LHCN-M2 (cell line): ENCODE results near the gene ANKRD44. TPM values are rescaled to one million over a fixed set of nuclear protein-coding genes. Genes with fewer than 3 reads are reported as not detected.

ENCODE experiments used
- DNase-seq: peaks from one replicate; pipeline ENCODE4 v3.0.0-alpha.2; 2012; ENCODE audit warnings: low read depth
- total RNA-seq: library from RNA; depleted of rRNA; stranded (reverse); fragments of >200 nt; gene quantifications from 2 replicates; pipeline ENCODE4 v1.2.3, GENCODE V29; 2014

ANKRD44 gene
- total RNA-seq, 1 experiment from 2014 or later, result 4.0 TPM

GRCh38 chr2:197145471-197146056 lies 165.0 kb downstream of the ANKRD44 start:
- no peak for DNase-seq

- DNase-seq, result no peak
Observed at GRCh38 chr2:197144183-197144582, 166.4 kb downstream of the ANKRD44 start.

- DNase-seq, result no peak
Observed at GRCh38 chr2:197141702-197142473, 168.7 kb downstream of the ANKRD44 start.

- no peak for DNase-seq
Observed at GRCh38 chr2:197140045-197140444, 170.5 kb downstream of the ANKRD44 start.

- no peak for DNase-seq
Observed at GRCh38 chr2:197138506-197138905, 172.1 kb downstream of the ANKRD44 start.

GRCh38 chr2:197137826-197138477 lies 172.6 kb downstream of the ANKRD44 start:
- DNase-seq, result peak; percentile 24

GRCh38 chr2:197137231-197137630 lies 173.3 kb downstream of the ANKRD44 start:
- DNase-seq, result peak; percentile 54

GRCh38 chr2:197136452-197136851 lies 174.1 kb downstream of the ANKRD44 start:
- DNase-seq, result no peak

GRCh38 chr2:197135806-197136205 lies 174.8 kb downstream of the ANKRD44 start:
- DNase-seq, result no peak

GRCh38 chr2:197134206-197134605 lies 176.4 kb downstream of the ANKRD44 start:
- DNase-seq, result no peak

- DNase-seq, result no peak
Observed at GRCh38 chr2:197131558-197131855, 179.1 kb downstream of the ANKRD44 start.

- no peak for DNase-seq
Observed at GRCh38 chr2:197130318-197130717, 180.3 kb downstream of the ANKRD44 start.

GRCh38 chr2:197128897-197129296 lies 181.7 kb downstream of the ANKRD44 start:
- DNase-seq, result no peak

GRCh38 chr2:197128126-197128525 lies 182.5 kb downstream of the ANKRD44 start:
- no peak for DNase-seq

GRCh38 chr2:197126630-197127352 lies 183.8 kb downstream of the ANKRD44 start:
- DNase-seq, result no peak

GRCh38 chr2:197124639-197125390 lies 185.8 kb downstream of the ANKRD44 start:
- no peak for DNase-seq

- no peak for DNase-seq
Observed at GRCh38 chr2:197122821-197123220, 187.8 kb downstream of the ANKRD44 start.

GRCh38 chr2:197121756-197122385 lies 188.7 kb downstream of the ANKRD44 start:
- no peak for DNase-seq

GRCh38 chr2:197121255-197121654 lies 189.3 kb downstream of the ANKRD44 start:
- DNase-seq, result no peak

GRCh38 chr2:197116306-197116879 lies 194.2 kb downstream of the ANKRD44 start:
- no peak for DNase-seq

GRCh38 chr2:197115325-197115724 lies 195.3 kb downstream of the ANKRD44 start:
- DNase-seq, result no peak
